HG03521 (cell line): ENCODE data around the gene ITSN1.

Experiments
- ATAC-seq: cut with Tn5 transposase; IDR thresholded peaks from one replicate; pipeline ENCODE4 v1.9.1; 2021; ENCODE audit warnings: mild to moderate bottlenecking, moderate library complexity; ENCODE audit not compliant: unreplicated experiment

Gene ITSN1

GRCh38 chr21:33680870-33681269, 38.6 kb downstream of the ITSN1 start:
- no peak for ATAC-seq

- ATAC-seq: no peak
These were observed 40.8 kb downstream of the ITSN1 start for GRCh38 chr21:33682992-33683627.

GRCh38 chr21:33684068-33684467, 41.8 kb downstream of the ITSN1 start:
- ATAC-seq: no peak

GRCh38 chr21:33684923-33685560, 42.7 kb downstream of the ITSN1 start:
- ATAC-seq: no peak

GRCh38 chr21:33685613-33686197, 43.4 kb downstream of the ITSN1 start:
- ATAC-seq: no peak

GRCh38 chr21:33686386-33686785, 44.1 kb downstream of the ITSN1 start:
- no peak for ATAC-seq

GRCh38 chr21:33687634-33688033, 45.3 kb downstream of the ITSN1 start:
- ATAC-seq: no peak

- ATAC-seq: no peak
These were observed 46.1 kb downstream of the ITSN1 start for GRCh38 chr21:33688353-33688752.

GRCh38 chr21:33690874-33691273, 48.6 kb downstream of the ITSN1 start:
- ATAC-seq: no peak

GRCh38 chr21:33691945-33692603, 49.8 kb downstream of the ITSN1 start:
- no peak for ATAC-seq

- no peak for ATAC-seq
These were observed 53.5 kb downstream of the ITSN1 start for GRCh38 chr21:33695813-33696212.

- no peak for ATAC-seq
These were observed 54.2 kb downstream of the ITSN1 start for GRCh38 chr21:33696465-33696864.

GRCh38 chr21:33698087-33698860, 56.0 kb downstream of the ITSN1 start:
- no peak for ATAC-seq

- no peak for ATAC-seq
These were observed 57.0 kb downstream of the ITSN1 start for GRCh38 chr21:33699277-33699676.

GRCh38 chr21:33700491-33700890, 58.2 kb downstream of the ITSN1 start:
- ATAC-seq: no peak

- ATAC-seq: no peak
These were observed 61.7 kb downstream of the ITSN1 start for GRCh38 chr21:33703750-33704606.

- no peak for ATAC-seq
These were observed 65.5 kb downstream of the ITSN1 start for GRCh38 chr21:33707846-33708245.

GRCh38 chr21:33708874-33709273, 66.6 kb downstream of the ITSN1 start:
- ATAC-seq: no peak

GRCh38 chr21:33712022-33712803, 69.9 kb downstream of the ITSN1 start:
- ATAC-seq: no peak
